Activated CD8-positive, alpha-beta memory T cell treated with anti-CD3 and anti-CD28 coated beads for 4 hours (primary cell): ENCODE data around the gene GNE.

Source experiments
- DNase-seq, 2 donors: peaks; one replicate each; pipeline ENCODE4 v3.0.0-alpha.2; 2020; ENCODE audit warnings: low read depth in 2 of 2

GNE gene

DNA sequence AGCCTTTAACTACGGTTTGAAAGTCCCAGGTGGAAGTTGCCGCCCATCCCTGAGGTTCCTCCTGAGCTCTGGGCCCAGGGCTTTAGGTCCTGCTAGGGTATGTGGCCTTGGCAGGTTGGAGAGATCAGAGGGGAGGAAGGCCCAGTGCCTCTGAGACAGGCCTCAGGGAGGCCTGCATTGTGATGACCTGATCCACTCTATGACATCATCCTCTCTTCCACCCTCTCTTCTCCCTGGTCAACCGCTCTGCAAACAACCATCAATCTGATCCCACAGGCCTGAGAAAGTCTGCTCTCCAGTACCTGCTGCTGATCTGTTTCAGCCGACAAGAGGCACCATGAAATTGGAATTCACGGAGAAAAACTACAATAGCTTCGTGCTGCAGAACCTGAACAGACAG lies 89.1 kb downstream of the GNE start, which contains the start of gene CCIN:
Gene CCIN, plus strand, starts transcription at position 223 of the 400 bp plus-strand sequence. Its CDS starts 115 bp downstream, at position 338.
- no peak for DNase-seq

DNA sequence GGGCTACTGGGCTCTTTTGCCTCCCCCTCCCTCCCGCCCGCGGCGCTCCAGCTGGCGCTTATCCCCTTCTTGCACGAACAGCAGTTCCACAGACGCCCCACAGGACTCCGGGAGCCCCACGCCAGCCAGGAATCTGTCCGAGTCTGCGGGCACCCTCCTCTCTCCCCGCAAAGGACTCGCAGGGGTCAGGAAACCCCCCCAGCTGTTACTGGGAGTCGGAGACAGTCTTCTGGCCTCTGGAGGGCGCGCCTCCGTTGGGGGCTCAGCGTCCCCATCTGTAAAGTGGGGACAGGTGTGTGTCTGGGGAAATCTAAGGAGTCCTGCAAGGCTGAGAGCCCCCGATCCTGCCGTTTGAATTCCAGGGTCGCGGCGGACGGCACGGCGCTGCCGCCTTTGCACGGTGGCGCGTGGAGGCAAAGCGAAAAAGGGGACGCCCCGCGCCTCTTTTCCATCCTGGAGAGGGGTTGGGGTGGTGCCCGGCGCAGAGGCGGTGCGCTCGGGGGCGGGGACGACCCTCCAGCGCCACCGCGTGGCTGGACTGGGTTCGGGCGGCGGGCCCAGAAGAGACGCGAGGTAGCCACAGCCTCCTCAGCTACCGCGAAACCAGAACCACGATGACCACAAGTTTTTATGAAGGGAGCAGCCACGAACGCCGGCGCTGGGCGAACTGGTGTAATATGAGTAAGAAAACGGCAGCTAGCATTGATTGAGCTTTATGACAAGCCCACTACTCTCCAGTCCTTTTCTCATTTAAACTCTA lies 91.9 kb downstream of the GNE start:
- DNase-seq: peak; percentile 58 to 66

DNA sequence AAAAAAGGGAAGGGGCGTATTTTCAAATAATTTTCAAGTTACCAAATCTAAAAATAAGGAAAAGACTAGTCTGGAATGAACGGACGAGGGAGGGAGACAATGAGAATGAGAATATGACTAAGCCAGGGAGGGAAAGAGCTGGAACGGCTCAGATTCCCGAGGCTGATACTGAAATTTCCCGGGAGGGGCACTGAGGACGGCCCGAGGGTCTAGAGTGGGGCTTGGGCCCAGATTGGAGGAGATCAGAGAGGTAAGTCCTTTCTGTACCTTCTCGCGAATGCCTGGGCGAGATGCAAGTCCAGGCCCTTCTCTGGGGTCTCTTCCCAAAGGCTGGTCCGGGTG lies 92.5 kb downstream of the GNE start:
- no peak for DNase-seq

DNA sequence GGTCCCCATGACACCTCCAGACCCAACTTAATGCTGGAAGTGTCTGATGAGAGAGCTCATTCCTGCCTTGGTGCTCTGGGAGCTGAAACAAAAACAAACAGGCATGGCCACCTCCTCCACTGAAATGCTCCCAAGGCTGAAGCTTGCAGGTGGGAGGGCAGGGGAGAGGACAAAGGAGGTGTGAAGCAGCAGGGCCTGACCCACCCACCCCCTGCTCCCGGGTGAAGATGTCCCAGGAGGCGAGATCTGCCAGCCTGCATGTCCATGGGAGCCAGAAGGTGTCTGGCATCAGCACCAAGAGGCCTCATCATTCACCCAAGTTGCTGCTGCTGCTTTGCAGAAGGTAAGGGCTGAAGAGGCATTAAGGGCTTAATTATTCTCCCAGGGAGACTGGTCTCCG lies 93.3 kb downstream of the GNE start:
- no peak for DNase-seq
